SU-DHL-6 (cell line): Measurements from ENCODE around the gene UNK.

ENCODE experiments used
- EZH2phosphoT487 ChIP-seq: fragments of 200-600 bp; sonication (generic), shearing (Covaris generic); conservative IDR thresholded peaks from 2 replicates; pipeline ENCODE4 v1.6.1; 2018; ENCODE audit warnings: mild to moderate bottlenecking, antibody characterized with exemption, low read length, moderate library complexity, mixed read lengths
- TF ChIP-seq, protein P1 (sequence below): fragments of 200-600 bp; sonication (generic); IDR thresholded peaks from one replicate; pipeline ENCODE4 v1.5.1; 2017; ENCODE audit warnings: antibody characterized with exemption, mild to moderate bottlenecking, low read length, moderate library complexity; ENCODE audit not compliant: insufficient read depth, poor library complexity, severe bottlenecking

DNA sequence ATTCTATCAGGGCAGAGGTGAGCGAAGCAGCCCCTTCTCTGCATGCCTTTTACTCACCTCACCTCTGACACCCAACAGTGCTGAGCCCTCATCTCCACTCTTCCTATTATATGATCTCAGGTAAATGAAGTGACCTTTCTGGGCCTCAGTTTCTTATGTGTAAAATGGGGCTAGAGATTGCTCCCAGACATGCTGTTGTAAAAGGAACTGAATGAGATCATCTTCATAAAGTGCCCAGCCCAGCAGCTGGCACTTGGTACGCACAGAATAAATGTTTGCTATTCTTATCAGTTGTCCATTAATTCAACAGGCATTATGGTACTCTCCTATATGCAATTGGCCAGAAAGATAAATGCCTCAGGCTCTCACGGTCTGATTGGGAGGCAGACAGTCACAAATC lies 15.1 kb upstream of the UNK start:
- TF ChIP-seq, protein P1, sequence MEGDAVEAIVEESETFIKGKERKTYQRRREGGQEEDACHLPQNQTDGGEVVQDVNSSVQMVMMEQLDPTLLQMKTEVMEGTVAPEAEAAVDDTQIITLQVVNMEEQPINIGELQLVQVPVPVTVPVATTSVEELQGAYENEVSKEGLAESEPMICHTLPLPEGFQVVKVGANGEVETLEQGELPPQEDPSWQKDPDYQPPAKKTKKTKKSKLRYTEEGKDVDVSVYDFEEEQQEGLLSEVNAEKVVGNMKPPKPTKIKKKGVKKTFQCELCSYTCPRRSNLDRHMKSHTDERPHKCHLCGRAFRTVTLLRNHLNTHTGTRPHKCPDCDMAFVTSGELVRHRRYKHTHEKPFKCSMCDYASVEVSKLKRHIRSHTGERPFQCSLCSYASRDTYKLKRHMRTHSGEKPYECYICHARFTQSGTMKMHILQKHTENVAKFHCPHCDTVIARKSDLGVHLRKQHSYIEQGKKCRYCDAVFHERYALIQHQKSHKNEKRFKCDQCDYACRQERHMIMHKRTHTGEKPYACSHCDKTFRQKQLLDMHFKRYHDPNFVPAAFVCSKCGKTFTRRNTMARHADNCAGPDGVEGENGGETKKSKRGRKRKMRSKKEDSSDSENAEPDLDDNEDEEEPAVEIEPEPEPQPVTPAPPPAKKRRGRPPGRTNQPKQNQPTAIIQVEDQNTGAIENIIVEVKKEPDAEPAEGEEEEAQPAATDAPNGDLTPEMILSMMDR = no peak
- no peak for TF ChIP-seq EZH2phosphoT487
